Adrenal gland (tissue), 5 donors: ENCODE data around the gene DRGX.

Experiments used
- POLR2A ChIP-seq, 2 donors: fragments of 450-650 bp; IDR thresholded peaks; one replicate each; pipeline ENCODE4 v1.6.1; 2017; ENCODE audit warnings: antibody characterized with exemption in 2 of 2, mild to moderate bottlenecking in 2 of 2, moderate library complexity in 1 of 2
- TF ChIP-seq, protein P1 (sequence below), 6 experiments: fragments of 450-650 bp in 4 of 6; fragments of 200-600 bp in 2 of 6; sonication (generic) in 1 of 6; IDR thresholded peaks; 1 replicate in 5 of 6; 2 replicates in 1 of 6; pipeline versions ENCODE4 v1.5.1 to v1.8.0; 2016 to 2021; ENCODE audit warnings: antibody characterized with exemption in 6 of 6, mild to moderate bottlenecking in 2 of 6, moderate library complexity in 1 of 6
- donor health status: DM: no; HTN: no; CAD: no.

GRCh38 chr10:49334964-49335363, 60.9 kb downstream of the DRGX start:
- no peak for TF ChIP-seq POLR2A (IDR thresholded peaks at IDR 0.05)
- TF ChIP-seq, protein P1, sequence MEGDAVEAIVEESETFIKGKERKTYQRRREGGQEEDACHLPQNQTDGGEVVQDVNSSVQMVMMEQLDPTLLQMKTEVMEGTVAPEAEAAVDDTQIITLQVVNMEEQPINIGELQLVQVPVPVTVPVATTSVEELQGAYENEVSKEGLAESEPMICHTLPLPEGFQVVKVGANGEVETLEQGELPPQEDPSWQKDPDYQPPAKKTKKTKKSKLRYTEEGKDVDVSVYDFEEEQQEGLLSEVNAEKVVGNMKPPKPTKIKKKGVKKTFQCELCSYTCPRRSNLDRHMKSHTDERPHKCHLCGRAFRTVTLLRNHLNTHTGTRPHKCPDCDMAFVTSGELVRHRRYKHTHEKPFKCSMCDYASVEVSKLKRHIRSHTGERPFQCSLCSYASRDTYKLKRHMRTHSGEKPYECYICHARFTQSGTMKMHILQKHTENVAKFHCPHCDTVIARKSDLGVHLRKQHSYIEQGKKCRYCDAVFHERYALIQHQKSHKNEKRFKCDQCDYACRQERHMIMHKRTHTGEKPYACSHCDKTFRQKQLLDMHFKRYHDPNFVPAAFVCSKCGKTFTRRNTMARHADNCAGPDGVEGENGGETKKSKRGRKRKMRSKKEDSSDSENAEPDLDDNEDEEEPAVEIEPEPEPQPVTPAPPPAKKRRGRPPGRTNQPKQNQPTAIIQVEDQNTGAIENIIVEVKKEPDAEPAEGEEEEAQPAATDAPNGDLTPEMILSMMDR (IDR thresholded peaks at IDR 0.05): no peak
